Right ventricle myocardium superior (tissue), 1 donor: Measurements from ENCODE around the gene LNPEP. TPM values are rescaled to one million over a fixed set of nuclear protein-coding genes. Genes with fewer than 3 reads are reported as not detected.

Source experiments
- ATAC-seq: fragments of 200-7000 bp; cut with Tn5 transposase; one replicate; pipeline ENCODE4 v1.9.1; 2020; ENCODE audit warnings: mild to moderate bottlenecking; ENCODE audit not compliant: poor library complexity
- DNase-seq: peaks from one replicate; pipeline ENCODE4 v3.0.0-alpha.2; 2020
- intact Hi-C: fragments of 100-400 bp; cut with DNase I; formaldehyde crosslinking; loops from one replicate; pipeline ENCODE4 v1.11.2; 2022
- total RNA-seq: library from RNA; stranded (reverse); fragmentation: NEBNext Ultra II Directional; extraction: Animal tissue kit (Norgen Biotek cat#: 25700); gene quantifications from one replicate; pipeline ENCODE4 v1.2.1, GENCODE V29; 2021
- donor health status: DM: no; HTN: yes; CAD: no; lungs with severe emphysema.

LNPEP gene
- total RNA-seq, 1 donor from 2014 or later: 44.4 TPM

- ATAC-seq (no peak), DNase-seq (no peak)
- intact Hi-C loops: loop anchor here (10.0 kb wide), 1 partner anchor 245 kb away; no protein-coding TSS in a partner anchor
These were observed 83.7 kb downstream of the LNPEP start for GRCh38 chr5:97019435-97020117.

GRCh38 chr5:97021416-97021815 lies 85.5 kb downstream of the LNPEP start:
- ATAC-seq: no peak
- no peak for DNase-seq

GRCh38 chr5:97022898-97023297 lies 87.0 kb downstream of the LNPEP start:
- no peak for DNase-seq
- intact Hi-C loops: no loop called here
- ATAC-seq: no peak

More at GRCh38 chr5:97021416-97021815, 85.5 kb downstream of the LNPEP start:
- intact Hi-C loops: no loop called here

GRCh38 chr5:97026721-97027120 lies 90.8 kb downstream of the LNPEP start:
- ATAC-seq: no peak
- DNase-seq: no peak
- intact Hi-C loops: no loop called here

- DNase-seq (no peak), ATAC-seq (no peak)
- intact Hi-C loops: no loop called here
These were observed 101.9 kb downstream of the LNPEP start for GRCh38 chr5:97037819-97038218.

GRCh38 chr5:97041239-97041638 lies 105.4 kb downstream of the LNPEP start:
- intact Hi-C loops: no loop called here
- ATAC-seq (no peak), DNase-seq (no peak)

GRCh38 chr5:97042996-97043395 lies 107.1 kb downstream of the LNPEP start:
- no peak for ATAC-seq
- no peak for DNase-seq
- intact Hi-C loops: no loop called here

- no peak for DNase-seq
- no peak for ATAC-seq
- intact Hi-C loops: no loop called here
These were observed 107.6 kb downstream of the LNPEP start for GRCh38 chr5:97043511-97043910.

- intact Hi-C loops: no loop called here
- DNase-seq: no peak
- ATAC-seq: peak; percentile 75
These were observed 108.2 kb downstream of the LNPEP start for GRCh38 chr5:97044052-97044451.

- DNase-seq: no peak
- no peak for ATAC-seq
- intact Hi-C loops: loop anchor here (5.0 kb wide), 1 partner anchor 101 kb away; no protein-coding TSS in a partner anchor
These were observed 110.5 kb downstream of the LNPEP start for GRCh38 chr5:97046270-97046982.

GRCh38 chr5:97047076-97047475 lies 111.2 kb downstream of the LNPEP start:
- ATAC-seq (no peak), DNase-seq (no peak)
- intact Hi-C loops: loop anchor here (5.0 kb wide), 1 partner anchor 100 kb away; no protein-coding TSS in a partner anchor

GRCh38 chr5:97049175-97049574 lies 113.3 kb downstream of the LNPEP start:
- ATAC-seq (no peak), DNase-seq (no peak)
- intact Hi-C loops: loop anchor here (5.0 kb wide), 1 partner anchor 98 kb away; no protein-coding TSS in a partner anchor

GRCh38 chr5:97056263-97056662 lies 120.4 kb downstream of the LNPEP start:
- ATAC-seq (no peak), DNase-seq (no peak)
- intact Hi-C loops: no loop called here

GRCh38 chr5:97062046-97062445 lies 126.2 kb downstream of the LNPEP start:
- ATAC-seq: no peak

GRCh38 chr5:97063251-97063650 lies 127.4 kb downstream of the LNPEP start:
- ATAC-seq: no peak
- intact Hi-C loops: no loop called here
- no peak for DNase-seq

More at GRCh38 chr5:97062046-97062445, 126.2 kb downstream of the LNPEP start:
- no peak for DNase-seq
- intact Hi-C loops: no loop called here

GRCh38 chr5:97065475-97065874 lies 129.6 kb downstream of the LNPEP start:
- DNase-seq (no peak), ATAC-seq (no peak)
- intact Hi-C loops: no loop called here

GRCh38 chr5:97067296-97067850 lies 131.5 kb downstream of the LNPEP start:
- no peak for DNase-seq
- ATAC-seq: no peak
- intact Hi-C loops: no loop called here

GRCh38 chr5:97070234-97070633 lies 134.4 kb downstream of the LNPEP start:
- DNase-seq (no peak), ATAC-seq (no peak)
- intact Hi-C loops: no loop called here

GRCh38 chr5:97071101-97071500 lies 135.2 kb downstream of the LNPEP start:
- intact Hi-C loops: no loop called here
- ATAC-seq (no peak), DNase-seq (no peak)

GRCh38 chr5:97071993-97072392 lies 136.1 kb downstream of the LNPEP start:
- ATAC-seq (no peak), DNase-seq (no peak)
- intact Hi-C loops: no loop called here
